Measurements from ENCODE around the gene FOXQ1.
"Not testable (repeated sequence)": the region's sequence is repeated elsewhere in the genome, so short reads cannot be mapped to it uniquely, and the experiment has no call there.

Gene FOXQ1

DNA sequence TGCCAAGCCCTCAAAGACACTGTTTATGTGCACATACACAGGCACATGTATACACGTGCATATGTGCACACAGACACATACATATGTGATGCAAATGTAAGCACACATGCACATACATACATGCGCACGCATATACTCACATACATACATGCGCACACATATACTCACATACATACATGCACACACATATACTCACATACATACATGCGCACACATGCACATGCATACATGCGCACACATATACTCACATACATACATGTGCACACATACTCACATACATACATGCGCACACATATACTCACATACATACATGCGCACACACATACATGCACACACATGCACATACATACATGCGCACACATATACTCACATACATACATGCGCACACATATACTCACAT is 20.5 kb upstream of the FOXQ1 start:
- DNase-seq, result no peak

DNA sequence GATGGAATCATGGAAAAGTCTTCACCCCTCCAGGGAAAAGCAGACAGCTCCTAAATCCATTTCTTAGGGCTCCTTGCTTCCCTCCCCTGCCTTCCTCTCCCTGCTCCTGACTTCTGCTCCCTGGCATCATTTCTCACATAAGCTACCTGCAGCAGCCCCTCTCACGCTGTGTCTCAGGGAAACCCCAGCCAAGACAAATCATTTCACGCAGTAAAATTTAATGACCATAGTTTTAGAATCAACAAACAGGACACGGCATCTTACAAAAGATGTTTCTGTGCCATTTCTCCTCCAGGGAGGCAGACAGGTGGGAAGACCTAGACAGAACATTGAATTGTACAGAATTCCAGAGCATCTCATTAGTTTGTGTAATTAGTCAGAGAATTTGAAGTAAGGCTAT is 16.5 kb upstream of the FOXQ1 start:
- DNase-seq, result no peak

DNA sequence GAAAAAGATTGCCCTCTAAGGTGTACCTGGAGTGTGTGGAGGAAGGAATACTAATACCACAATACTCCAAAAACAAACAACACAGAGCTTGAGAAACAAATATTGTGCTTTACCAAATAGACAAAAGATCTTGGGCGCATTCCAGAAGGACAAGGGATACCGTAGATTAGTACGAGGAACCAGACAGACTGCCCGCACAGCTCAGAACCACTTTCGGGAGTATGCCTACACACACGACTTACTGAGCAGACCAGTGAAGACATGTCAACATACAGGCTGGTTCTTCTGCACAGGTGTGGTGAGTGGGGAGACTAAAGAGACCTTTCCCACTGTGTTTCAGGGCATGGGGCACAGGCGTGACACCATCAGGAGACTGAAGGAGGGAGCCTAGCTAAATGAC is 15.8 kb upstream of the FOXQ1 start:
- DNase-seq, result no peak

DNA sequence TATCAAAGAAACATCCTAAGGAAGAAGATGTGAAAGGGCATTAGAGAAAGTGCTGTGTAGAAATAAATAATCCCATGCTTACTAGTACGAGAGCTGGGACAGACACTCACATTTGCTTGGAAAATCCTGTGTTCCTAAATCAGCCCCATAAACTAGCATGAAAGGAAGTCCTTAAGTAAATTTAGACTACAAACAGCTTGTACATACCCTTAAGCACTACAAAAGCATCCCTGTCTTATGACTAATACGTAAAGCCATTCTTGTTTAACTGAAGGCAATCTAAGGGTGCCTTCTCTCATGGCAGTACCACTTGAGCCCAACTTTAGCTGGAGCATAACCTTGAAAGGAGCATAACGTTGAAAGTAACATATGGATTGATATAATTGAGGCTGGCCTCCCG is 15.4 kb upstream of the FOXQ1 start:
- DNase-seq, result no peak

DNA sequence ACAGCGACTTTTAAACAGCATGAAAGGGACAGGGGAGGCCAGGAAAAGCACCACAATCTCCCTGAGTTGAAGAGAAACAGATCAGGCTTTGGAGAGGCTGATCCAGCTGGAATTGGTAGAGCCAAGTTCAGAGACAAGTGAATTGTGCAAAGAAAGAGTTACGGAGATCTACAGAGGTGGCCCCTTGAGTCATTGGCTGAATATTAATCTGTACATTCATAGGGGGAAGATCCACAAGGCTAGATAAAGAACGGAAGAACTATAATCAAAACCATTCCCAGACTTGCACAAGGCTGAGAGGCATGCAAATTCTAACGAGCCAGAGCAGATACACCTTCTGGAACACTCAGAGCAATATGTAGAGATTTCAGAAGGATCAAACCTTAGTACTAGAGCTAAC is 14.2 kb upstream of the FOXQ1 start:
- DNase-seq, result no peak

DNA sequence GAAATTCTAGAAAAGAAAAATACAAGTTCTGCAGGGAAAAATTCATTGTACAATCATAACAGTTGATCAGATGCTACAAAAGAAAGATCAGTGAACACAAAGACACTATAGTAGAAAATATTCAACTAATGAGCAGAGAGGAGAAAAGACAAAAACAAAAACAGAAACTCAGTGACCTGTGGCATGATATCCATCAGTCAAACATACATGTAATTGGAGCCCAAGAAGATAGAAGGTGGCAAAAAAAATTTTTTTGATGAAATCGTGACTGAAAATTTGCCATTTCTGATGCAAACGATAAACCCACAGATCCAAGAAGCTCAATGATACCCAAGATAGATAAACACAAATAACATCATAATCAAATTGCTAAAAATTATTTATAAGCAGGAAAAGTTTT is 13.1 kb upstream of the FOXQ1 start:
- DNase-seq, result no peak

DNA sequence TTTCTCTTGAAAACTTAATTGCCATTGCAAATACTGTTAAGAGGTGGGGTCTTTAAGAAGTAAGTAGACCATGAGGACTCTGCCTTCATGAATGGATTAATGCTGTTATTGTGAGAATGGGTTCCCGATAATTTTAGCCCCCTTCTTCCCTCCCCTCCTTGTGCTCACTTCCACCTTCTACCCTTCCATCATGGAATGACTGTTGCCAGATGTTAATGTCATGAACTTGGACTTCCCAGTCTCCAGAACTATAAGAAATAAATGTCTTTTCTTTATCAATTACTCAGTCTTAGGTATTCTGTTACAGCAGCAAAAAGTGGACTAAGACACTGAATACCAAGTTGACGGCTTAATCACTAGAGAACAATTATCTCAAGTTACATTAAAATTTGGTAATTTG is 5.8 kb upstream of the FOXQ1 start:
- no peak for DNase-seq

DNA sequence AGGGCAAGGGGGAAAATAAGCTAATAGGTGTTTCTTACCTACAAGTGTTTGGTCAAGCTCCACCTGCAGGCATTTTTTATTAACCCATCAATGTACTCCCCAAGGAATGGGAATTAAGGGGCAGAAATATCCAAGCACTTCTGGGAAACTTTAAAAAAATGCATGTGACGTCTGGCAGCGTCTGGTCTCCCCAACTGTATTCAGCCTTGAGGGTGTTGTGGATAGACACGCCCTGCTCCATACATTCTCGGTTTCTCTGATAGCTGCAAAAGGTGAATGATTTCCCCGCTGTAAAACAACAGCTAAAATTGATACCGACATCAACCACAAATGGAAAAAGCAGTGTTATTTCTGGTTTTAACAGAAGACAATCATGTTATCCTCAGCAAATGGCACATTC is 2.5 kb upstream of the FOXQ1 start:
- no peak for DNase-seq

DNA sequence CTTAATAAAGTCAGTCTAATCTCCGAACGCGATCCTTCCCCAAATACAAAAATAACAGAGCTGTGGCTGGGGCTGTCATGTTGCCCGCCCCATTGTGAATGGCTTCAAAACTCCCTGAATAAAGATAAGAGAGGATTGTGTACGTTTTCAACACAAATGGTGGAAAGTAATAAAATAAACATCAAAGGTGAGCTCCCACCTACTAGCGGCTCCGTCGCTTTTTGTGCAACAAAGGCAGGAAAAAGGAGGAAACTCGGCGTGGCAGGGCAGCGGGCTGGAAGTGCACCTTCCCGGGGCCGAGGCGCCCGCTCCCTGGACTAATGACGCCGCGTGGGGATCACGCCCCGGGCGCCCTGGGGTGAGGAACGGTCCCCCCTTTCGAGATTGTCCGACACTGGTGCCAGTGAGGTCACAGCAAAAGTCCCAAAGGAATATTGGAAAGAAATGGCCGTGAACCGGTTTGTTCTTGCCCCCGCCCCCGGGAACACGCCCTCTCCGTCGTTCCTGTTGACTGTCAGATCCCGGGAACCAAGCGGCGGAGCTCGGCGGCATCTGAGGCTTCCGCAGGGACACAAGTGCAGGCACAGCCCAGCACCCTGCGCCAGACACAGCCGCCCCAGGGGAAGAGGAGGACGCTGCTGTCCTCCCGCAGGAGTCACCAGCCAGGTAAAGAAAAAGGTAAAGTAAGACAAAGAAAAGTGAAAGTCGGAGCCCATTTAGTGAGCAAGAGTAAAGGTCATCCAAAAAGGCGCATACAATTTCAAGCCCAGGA is 1.1 kb upstream of the FOXQ1 start:
- no peak for DNase-seq

DNA sequence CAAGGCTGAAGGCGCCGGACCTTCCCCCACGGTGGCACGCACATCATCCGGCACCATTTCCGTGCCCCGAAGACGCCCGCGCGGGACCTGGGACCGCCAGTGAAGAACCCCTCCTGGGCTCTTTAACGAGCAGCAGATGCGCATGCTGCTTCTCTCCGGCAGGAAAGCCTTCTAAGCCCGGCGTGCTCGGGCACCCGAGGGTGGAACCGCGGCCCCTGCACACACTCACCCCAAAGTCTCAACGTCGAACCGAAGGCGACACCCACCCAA is 240 bp downstream of the FOXQ1 start:
- DNase-seq, result no peak

DNA sequence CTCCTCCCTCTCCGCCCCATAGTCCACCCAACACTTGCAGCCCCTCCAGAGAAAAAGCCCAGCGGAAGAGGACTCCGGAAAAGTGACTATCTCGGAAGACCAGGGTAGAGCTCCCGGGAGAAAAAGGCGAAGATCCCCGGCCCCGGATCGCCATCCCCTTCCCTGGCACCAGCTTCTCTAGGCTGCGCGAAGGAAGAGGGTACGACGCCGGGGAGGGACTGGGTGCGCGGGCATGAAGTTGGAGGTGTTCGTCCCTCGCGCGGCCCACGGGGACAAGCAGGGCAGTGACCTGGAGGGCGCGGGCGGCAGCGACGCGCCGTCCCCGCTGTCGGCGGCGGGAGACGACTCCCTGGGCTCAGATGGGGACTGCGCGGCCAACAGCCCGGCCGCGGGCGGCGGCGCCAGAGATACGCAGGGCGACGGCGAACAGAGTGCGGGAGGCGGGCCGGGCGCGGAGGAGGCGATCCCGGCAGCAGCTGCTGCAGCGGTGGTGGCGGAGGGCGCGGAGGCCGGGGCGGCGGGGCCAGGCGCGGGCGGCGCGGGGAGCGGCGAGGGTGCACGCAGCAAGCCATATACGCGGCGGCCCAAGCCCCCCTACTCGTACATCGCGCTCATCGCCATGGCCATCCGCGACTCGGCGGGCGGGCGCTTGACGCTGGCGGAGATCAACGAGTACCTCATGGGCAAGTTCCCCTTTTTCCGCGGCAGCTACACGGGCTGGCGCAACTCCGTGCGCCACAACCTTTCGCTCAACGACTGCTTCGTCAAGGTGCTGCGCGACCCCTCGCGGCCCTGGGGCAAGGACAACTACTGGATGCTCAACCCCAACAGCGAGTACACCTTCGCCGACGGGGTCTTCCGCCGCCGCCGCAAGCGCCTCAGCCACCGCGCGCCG is 822 bp downstream of the FOXQ1 start:
- DNase-seq, result no peak

DNA sequence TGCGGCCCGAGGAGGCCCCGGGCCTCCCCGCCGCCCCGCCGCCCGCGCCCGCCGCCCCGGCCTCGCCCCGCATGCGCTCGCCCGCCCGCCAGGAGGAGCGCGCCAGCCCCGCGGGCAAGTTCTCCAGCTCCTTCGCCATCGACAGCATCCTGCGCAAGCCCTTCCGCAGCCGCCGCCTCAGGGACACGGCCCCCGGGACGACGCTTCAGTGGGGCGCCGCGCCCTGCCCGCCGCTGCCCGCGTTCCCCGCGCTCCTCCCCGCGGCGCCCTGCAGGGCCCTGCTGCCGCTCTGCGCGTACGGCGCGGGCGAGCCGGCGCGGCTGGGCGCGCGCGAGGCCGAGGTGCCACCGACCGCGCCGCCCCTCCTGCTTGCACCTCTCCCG is 1.5 kb downstream of the FOXQ1 start:
- no peak for DNase-seq

DNA sequence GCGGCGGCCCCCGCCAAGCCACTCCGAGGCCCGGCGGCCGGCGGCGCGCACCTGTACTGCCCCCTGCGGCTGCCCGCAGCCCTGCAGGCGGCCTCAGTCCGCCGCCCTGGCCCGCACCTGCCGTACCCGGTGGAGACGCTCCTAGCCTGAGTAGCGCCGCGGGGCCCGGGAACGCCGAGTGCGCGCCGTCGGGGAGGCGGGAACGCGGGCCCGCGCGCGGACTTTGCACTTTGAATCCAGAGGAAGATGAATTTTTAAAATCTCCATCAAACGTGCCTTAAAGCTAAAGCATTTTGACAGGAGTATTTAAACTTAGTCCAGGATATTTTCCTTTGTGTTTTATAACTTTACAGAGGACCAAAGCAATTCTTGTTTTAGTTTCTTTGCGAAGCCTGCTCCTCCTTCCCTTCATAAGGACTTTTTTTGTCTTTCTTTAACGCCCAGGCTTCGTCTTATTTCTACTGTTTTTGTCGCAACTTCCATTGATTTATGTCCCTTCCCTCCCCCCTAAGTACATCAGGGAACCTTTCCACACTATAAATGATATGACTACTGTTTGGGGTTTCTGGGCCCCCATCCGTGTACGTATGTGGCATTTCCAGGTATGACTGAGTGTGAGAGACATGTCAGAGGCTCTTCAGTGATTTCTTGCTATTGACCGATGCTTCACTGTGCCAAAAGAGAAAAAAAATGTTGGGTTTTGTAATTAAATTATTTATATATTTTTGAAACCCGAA is 2.0 kb downstream of the FOXQ1 start:
- DNase-seq, result no peak

DNA sequence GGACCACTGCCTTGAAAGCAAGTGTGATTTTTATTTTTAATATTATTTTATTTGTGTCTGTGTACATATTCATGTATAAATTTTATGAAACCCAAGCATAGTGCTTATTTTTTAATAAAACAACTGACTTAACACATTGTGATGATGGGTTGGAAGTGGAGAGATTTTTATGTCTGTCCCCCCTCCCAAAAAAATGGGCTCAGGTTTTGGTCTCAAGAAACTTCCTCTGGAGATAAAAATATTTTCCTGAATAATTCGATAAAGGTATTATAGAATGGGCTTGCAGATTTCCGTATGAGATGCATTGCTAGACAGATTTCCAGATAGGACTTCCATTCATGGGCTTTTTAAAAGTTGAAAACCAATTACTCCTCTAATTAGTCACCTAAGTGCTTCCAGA is 2.7 kb downstream of the FOXQ1 start:
- DNase-seq, result no peak

DNA sequence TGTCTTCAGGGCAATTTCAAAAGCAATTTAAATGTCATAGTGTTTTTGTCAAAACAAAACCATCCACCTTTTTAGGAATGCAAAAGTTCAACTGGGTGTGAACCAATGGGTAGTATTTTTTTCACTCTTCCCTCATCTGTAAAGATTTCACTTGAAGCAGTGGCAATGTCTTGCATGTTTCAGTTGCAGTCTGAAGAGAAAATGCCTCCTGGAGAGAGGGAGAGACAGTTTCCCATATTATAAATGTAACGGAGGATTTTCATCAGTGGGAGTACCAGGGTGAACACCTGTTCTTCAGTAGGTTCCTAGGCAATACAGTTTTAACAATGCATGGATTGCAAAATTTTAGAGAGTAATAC is 3.3 kb downstream of the FOXQ1 start:
- DNase-seq, result no peak

DNA sequence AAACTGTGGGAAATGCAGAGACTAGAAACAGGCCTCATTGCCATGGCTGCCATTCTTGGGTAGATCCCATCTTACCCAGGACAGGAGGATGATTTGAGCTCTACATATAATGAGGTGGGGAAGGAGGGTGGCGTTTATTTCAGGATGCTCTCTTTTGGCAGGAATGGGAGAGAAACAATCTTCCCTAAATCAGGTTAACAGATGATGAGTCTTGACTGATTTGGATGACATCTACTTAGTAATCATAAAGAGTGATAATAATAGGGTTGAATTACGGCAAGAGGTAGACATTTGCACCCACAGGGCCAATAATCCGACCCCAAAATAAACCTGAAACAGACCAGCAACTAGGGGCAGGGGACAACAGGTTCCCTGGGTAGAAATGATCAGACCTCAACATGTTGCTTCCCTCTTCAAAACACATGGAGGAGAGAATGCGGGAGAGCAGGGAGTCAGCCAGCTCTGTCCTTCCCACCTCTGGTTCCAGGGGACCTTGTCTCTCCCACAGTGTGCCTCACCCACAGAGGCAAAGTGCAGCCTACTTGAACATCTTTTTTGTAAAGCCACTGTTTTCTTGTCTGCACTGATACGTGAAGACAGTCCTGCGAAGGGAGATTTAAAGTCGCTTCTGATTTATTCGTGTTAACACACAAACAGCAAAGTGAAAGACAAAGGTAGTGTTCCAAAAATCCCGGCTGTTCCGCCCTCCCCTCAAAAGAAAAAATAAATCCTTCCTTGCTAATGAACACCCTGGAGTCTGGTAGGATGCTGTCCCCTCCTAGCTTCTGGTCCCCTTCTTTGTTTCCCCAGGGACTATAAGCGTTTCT is 3.9 kb downstream of the FOXQ1 start:
- no peak for DNase-seq

DNA sequence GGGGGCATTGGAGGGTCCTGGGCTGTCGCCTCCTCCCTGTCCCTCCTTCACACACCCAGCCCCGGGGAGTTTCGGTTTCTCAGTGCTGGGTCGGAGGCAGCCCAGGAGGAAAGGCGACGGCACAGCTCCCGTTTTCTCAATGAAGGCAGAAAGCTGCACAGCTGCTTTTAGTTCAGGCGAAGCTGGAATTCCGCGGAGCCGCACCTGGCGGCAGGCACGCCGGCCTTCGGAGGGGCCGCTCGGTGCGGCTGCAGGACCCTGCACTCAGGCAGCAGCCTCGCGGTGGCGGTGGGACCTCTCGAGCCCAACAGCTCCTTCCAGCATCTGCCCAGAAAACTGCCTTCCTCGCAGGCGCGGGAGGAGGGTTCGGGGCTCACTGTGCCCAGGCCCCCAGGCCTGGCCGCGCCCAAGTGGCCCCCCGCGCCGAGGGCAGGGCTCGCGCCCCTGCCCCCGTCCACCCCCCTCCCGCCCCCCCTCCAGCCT is 4.6 kb downstream of the FOXQ1 start:
- DNase-seq, result no peak

DNA sequence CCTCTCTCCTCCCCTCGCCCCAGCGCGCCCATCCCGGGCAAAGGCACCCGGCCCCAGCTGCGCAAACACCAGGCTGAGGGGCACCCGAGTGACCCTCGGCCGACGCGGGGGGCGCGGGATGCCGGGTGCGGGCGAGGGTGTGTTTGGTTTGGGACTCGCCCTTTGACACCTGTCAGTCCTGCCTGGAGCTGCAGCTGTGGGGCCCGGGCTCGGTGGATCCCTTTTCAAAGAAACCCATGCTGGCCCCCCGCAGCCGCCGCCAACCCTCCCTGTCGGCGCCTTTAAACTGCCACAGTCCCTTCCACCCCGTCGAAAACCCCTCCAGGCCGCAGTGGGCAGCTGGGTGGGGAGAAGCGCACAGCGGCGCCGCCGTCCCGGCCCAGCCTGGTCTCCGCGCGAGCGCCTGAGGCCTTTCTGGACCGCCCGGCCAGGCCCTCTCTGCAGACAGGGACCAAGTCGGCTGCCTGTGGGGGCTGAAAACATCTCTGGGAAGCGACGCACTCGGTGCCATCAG is 5.5 kb downstream of the FOXQ1 start:
- DNase-seq, result no peak

DNA sequence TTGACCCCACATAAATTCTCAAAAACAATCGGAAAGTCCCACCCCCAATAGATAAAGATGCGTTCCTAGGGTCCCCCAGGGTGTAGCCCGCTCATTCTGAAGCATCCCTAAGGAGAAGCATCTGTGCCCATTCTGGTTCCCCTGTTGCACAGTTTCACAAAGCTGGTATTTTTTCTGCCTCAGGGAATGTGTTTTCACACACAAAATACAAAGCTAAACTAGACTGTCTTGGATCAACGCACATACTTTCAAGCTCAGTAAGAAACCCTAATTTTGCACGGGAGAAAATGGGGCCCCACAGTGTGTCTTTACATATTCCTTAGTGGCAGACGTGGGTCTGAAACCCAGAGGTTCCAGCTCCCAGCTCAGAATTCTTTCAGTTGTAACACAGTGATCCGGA is 6.1 kb downstream of the FOXQ1 start:
- DNase-seq, result no peak

DNA sequence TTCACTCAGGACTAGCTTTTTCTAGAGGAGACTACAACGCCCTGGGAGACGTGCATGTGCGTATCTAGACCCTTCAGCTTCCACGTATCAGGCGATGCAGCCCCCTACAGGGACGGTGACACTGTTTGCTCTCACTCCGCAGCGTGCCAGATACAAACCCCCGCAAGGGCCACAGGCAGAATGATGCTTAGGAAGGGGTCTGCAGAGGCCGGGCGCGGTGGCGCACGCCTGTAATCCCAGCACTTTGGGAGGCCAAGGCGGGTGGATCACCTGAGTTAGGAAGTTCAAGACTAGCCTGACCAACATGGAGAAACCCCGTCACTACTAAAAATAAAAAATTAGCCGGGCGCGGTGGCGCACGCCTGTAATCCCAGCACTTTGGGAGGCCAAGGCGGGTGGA is 6.7 kb downstream of the FOXQ1 start:
- not testable (repeated sequence) for DNase-seq

DNA sequence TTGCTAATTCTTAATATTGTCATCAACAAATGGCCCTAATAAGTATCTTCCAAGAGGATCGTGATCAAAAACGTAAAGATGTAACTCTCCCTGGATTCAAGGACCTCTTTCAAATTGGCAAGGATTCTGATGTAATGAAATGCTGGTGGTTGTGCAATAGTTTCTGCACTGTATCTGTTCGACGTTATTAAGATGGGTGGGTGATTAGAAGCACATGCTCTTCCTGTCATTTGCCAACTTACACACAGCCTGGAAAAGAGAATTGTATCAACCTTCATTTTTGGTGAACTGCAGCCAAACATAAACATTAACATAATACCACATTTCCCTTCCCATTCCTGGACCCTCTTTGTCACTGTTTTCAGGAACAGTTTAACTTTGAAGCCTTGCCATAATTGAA is 9.8 kb downstream of the FOXQ1 start:
- DNase-seq, result no peak

DNA sequence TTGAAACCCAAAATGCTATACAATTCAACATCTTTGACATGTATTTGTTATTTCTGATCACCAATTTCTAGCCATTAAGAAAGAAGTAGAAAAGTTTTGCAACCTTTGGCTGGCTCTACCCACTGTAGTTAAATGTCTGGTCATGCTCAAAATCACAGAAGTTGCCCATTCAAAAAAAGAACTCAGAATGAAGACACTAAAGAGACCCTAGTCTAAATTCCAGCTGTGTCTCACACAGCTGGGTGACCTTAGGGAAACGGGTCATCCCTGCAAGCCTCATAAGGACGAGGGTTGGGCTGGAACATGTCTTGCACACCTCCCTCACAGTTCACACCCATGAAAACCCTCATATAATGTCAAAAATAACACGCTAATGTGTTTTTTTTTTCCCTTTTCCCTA is 10.3 kb downstream of the FOXQ1 start:
- no peak for DNase-seq

DNA sequence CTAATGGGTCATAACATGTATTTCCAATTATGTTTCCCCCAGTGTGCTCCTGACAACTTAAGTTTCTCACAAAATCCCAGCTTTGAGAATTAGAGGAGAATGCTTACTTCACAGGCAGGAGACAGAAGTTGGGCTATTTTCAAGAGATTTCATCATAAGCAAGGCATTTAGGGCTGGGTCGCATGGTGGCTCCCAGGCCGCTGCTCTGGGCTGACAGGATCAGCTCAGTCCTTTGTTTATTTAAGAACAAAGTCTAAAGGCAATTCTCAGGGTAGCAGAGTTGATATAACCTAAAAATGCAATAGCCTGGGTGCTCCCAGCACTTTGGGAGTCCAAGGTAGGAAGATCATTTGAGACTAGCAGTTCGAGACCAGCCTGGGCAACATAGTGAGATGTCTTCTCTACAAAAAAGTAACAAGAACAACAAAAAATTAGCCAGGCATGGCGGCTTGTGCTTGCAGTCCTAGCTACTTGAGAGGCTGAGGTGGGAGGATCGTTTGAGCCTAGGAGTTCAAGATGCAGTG is 10.9 kb downstream of the FOXQ1 start:
- DNase-seq, result no peak
